ENCODE data around the gene ZFP92. TPM values are rescaled to one million over a fixed set of nuclear protein-coding genes. Genes with fewer than 3 reads are reported as not detected.

ZFP92 gene
- total RNA-seq, 6 experiments from 2014 or later, result 0.03 to 0.38 (median 0.06) TPM

DNA sequence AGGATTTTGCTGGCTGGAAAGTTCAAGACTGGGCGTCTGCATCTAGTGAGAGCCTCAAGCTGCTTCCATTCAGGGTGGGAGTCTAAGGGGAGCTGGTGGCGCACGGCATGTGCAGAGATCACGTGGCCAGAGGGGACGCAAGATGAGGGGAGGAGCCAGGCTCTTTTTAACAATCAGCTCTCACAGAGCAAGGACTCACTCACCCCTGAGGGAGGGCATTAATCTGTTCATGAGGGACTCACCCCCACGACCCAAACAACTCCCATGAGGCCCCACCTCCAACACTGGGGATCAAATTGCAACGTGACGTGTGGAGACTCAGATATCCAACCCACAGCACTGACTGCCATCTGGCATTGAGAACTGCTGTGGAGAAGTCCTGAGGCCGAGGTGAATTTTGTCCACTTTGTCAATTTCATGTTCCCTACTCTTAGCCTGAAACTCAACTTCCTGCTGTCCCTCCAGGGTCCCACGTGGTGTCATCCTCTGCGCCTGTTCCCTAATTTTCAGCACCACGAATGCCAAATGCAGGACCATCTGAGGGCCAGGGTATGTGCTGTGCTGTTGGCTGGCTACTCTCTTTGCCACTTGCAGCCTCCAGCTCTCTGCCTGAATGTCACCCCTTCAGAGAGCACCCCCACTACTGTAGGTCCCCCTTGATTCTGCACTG lies 5.6 kb downstream of the ZFP92 start:
- Mint-ChIP-seq H3K27ac (no peak overlapping the region), H3K9me3 (no peaks in the 10 kb centered on the region), H3K4me3 (no peak overlapping the region), H3K36me3 (ENCODE audit: low read depth) (no peaks in the 10 kb centered on the region), H3K4me1 (ENCODE audit: low read depth) (no peaks in the 10 kb centered on the region; the same call in 1 of the 2 replicates), H3K27me3 (ENCODE audit: insufficient read depth) (peaks cover 34% of the 10 kb centered on the region)
- TF ChIP-seq, protein P1, sequence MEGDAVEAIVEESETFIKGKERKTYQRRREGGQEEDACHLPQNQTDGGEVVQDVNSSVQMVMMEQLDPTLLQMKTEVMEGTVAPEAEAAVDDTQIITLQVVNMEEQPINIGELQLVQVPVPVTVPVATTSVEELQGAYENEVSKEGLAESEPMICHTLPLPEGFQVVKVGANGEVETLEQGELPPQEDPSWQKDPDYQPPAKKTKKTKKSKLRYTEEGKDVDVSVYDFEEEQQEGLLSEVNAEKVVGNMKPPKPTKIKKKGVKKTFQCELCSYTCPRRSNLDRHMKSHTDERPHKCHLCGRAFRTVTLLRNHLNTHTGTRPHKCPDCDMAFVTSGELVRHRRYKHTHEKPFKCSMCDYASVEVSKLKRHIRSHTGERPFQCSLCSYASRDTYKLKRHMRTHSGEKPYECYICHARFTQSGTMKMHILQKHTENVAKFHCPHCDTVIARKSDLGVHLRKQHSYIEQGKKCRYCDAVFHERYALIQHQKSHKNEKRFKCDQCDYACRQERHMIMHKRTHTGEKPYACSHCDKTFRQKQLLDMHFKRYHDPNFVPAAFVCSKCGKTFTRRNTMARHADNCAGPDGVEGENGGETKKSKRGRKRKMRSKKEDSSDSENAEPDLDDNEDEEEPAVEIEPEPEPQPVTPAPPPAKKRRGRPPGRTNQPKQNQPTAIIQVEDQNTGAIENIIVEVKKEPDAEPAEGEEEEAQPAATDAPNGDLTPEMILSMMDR (IDR thresholded peaks at IDR 0.05), result no peak
- DNase-seq, result no peak

GRCh38 chrX:153417637-153418036 lies 6.4 kb downstream of the ZFP92 start:
- Mint-ChIP-seq H3K36me3 (ENCODE audit: low read depth) (no peaks in the 10 kb centered on the region), H3K9me3 (no peaks in the 10 kb centered on the region), H3K4me1 (ENCODE audit: low read depth) (no peaks in the 10 kb centered on the region), H3K27me3 (ENCODE audit: insufficient read depth) (peaks cover 28% of the 10 kb centered on the region), H3K4me3 (no peak overlapping the region), H3K27ac (no peak overlapping the region)
- TF ChIP-seq, protein P1 (IDR thresholded peaks at IDR 0.05), result no peak
- DNase-seq, result no peak

DNA sequence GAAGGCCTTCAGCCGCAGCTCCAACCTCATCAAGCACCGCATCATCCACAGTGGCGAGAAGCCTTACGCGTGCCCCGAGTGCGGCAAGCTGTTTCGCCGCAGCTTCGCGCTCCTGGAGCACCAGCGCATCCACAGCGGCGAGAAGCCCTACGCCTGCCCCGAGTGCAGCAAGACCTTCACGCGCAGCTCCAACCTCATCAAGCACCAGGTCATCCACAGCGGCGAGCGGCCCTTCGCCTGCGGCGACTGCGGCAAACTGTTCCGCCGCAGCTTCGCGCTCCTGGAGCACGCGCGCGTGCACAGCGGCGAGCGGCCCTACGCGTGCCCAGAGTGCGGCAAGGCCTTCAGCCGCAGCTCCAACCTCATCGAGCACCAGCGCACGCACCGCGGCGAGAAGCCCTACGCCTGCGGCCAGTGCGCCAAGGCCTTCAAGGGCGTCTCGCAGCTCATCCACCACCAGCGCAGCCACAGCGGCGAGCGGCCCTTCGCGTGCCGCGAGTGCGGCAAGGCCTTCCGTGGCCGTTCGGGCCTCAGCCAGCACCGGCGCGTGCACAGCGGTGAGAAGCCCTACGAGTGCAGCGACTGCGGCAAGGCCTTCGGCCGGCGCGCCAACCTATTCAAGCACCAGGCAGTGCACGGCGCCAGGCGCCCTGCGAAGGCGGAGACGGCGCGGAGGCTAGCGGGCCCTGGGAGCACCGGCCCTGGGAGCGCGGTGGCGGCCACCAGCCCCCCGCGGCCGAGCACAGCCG lies 9.8 kb downstream of the ZFP92 start:
- Mint-ChIP-seq H3K4me1 (ENCODE audit: low read depth) (no peaks in the 10 kb centered on the region), H3K4me3 (no peak overlapping the region), H3K9me3 (no peaks in the 10 kb centered on the region), H3K27ac (no peak overlapping the region), H3K36me3 (ENCODE audit: low read depth) (no peaks in the 10 kb centered on the region), H3K27me3 (ENCODE audit: insufficient read depth) (peaks cover 27% of the 10 kb centered on the region)
- TF ChIP-seq, protein P1 (IDR thresholded peaks at IDR 0.05), result no peak
- no peak for DNase-seq

DNA sequence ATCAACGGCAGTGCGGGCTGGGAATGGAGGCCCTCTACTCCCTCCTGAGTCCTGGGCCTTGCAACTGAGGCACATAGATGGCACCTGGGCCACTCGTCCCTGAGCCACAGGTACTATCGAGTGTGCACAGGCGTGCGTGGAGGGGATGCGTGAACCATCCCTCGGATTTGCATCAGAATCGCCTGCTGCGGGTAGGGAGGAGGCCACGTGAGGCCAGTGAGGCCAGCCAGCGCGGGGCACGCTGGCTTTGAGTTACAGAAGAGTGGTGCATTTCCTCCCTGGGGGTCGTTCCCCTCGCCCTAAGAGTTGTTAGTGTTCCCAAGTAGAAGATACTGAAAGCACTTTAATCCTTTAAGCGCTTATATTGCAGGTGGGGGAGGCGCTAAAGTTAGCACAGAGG lies 10.6 kb downstream of the ZFP92 start:
- H3K36me3 Mint-ChIP-seq (ENCODE audit: low read depth), result no peaks in the 10 kb centered on the region
- H3K27ac Mint-ChIP-seq, result no peak overlapping the region
- no peak overlapping the region for H3K4me3 Mint-ChIP-seq
- peaks cover 26% of the 10 kb centered on the region for H3K27me3 Mint-ChIP-seq (ENCODE audit: insufficient read depth)
- TF ChIP-seq, protein P1 (IDR thresholded peaks at IDR 0.05), result no peak
- DNase-seq, result no peak
- H3K9me3 Mint-ChIP-seq, result no peaks in the 10 kb centered on the region
- no peaks in the 10 kb centered on the region for H3K4me1 Mint-ChIP-seq (ENCODE audit: low read depth)

- no peak for DNase-seq
- Mint-ChIP-seq H3K27me3 (ENCODE audit: insufficient read depth) (peaks cover 27% of the 10 kb centered on the region), H3K36me3 (ENCODE audit: low read depth) (no peaks in the 10 kb centered on the region), H3K4me1 (ENCODE audit: low read depth) (no peaks in the 10 kb centered on the region), H3K9me3 (no peaks in the 10 kb centered on the region), H3K27ac (no peak overlapping the region), H3K4me3 (no peak overlapping the region)
- TF ChIP-seq, protein P1 (IDR thresholded peaks at IDR 0.05), result no peak
These were observed 12.4 kb downstream of the ZFP92 start for GRCh38 chrX:153423652-153424051.

All from HFFc6 (cell line).